HG03565 (cell line): ENCODE measurements around the gene CARF.

ENCODE experiments used
- ATAC-seq: cut with Tn5 transposase; IDR thresholded peaks from one replicate; pipeline ENCODE4 v1.9.1; 2021; ENCODE audit warnings: mild to moderate bottlenecking, moderate library complexity; ENCODE audit not compliant: unreplicated experiment

Gene CARF

GRCh38 chr2:203016716-203017115 is 104.6 kb downstream of the CARF start:
- no peak for ATAC-seq

DNA sequence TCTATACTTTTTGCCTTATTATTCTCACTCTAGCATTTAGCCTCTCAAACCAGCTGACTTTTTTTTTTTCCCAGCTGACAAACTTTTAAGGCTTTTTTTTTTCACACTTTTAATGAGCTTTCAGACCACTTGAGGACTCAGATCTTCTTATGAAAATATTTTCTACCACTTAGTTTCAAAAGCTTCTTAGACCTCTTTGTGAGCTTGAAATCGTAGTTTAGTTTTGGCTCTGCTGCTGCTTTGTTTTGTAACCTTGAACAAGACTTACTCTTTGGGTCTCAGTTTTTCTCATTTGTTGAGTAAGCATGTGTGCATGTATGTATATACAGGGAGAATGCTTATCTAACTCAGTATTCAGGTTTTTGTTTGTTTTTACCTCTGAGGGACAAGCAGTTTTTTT is 106.1 kb downstream of the CARF start:
- no peak for ATAC-seq

DNA sequence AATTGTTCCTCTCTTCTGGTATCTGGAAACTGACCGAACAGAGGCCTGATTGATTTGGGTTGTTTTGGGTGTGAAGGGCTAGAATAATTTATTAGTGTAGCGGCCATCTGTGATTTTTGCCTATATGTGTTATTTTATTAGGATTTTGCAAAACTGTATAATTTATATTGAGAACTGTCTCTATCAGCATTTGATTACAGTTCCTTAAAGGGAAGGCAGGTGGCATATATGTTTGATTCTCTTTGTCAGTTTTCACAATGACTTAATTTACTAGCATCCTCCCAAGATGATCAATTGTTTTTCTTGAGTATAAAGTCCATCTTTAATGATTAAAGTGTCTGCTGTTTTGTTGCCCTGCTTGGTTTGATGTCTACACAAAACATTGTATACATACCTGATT is 107.1 kb downstream of the CARF start:
- no peak for ATAC-seq

DNA sequence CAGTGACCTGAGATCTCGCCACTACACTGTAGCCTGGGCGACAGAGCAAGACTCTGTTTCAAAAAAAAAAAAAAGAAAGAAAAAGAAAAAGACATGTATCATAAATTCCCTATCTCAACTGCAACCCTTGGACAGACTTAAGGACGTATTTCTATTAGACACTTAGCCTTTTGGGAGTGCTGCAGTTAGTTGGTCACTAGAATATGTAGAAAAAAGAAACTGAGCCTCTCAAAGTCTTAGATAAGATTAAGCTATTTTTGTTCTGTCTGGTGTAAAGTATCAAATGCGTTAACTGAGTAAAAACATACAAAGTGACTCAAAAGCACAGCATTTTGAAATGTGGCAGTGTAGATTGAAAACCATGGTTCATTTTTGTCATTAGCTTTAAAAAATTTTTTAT is 109.9 kb downstream of the CARF start:
- no peak for ATAC-seq

GRCh38 chr2:203022751-203023150 is 110.7 kb downstream of the CARF start:
- no peak for ATAC-seq

- no peak for ATAC-seq
These were observed 113.5 kb downstream of the CARF start for GRCh38 chr2:203025592-203025991.

DNA sequence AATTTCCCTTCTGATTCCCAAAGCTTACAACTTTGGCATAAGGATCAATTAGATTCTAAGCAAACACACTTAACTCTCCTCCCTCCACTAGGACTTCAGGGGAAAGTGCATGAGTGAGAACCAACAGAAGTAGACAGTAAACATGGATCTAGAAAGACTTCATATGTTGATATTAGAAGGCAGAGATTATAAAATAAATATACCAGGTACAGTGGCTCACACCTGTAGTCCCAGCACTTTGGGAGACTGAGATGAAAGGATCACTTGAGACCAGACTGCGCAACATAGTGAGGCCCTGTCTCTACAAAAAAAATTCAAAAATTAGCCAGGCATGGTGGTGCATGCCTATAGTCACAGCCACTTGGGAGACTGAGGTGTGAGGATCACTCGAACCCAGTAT is 118.5 kb downstream of the CARF start:
- no peak for ATAC-seq

- no peak for ATAC-seq
These were observed 118.9 kb downstream of the CARF start for GRCh38 chr2:203030991-203031390.

DNA sequence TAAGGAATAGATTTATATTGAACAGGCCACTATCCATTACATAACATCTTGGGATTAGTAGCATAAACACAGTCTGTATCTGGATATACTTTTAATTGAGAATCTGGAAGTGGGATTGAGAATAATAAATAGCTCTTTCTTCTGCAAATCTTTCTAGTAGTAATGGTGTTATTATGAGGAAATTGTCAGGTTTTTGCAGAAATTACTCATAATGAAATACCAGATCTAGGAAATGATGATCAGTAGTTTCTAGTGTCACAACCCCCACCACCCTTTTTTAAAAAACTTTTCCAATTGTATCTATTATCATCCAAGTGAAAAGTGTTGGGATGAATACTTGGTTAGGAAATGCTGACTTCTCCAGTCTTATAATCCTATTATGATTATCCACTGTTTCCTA is 121.3 kb downstream of the CARF start:
- no peak for ATAC-seq

GRCh38 chr2:203035879-203036470 is 123.9 kb downstream of the CARF start:
- ATAC-seq: no peak
